NT2/D1 (cell line): Measurements from ENCODE around the gene REX1BD.
A peak's percentile ranks its signal among the peaks of the same experiment; 100 is the strongest.

Source experiments
- SUZ12 ChIP-seq: IDR thresholded peaks from 2 replicates; pipeline ENCODE4 v1.6.1; 2011; ENCODE audit not compliant: insufficient read length, insufficient read depth; ENCODE audit errors: extremely low read depth
- YY1 ChIP-seq: IDR thresholded peaks from 2 replicates; pipeline ENCODE4 v1.6.1; 2011; ENCODE audit not compliant: insufficient read length, insufficient read depth
- ZNF274 ChIP-seq: IDR thresholded peaks from 2 replicates; pipeline ENCODE4 v1.6.1; 2011; ENCODE audit warnings: mild to moderate bottlenecking, low read depth, low read length

DNA sequence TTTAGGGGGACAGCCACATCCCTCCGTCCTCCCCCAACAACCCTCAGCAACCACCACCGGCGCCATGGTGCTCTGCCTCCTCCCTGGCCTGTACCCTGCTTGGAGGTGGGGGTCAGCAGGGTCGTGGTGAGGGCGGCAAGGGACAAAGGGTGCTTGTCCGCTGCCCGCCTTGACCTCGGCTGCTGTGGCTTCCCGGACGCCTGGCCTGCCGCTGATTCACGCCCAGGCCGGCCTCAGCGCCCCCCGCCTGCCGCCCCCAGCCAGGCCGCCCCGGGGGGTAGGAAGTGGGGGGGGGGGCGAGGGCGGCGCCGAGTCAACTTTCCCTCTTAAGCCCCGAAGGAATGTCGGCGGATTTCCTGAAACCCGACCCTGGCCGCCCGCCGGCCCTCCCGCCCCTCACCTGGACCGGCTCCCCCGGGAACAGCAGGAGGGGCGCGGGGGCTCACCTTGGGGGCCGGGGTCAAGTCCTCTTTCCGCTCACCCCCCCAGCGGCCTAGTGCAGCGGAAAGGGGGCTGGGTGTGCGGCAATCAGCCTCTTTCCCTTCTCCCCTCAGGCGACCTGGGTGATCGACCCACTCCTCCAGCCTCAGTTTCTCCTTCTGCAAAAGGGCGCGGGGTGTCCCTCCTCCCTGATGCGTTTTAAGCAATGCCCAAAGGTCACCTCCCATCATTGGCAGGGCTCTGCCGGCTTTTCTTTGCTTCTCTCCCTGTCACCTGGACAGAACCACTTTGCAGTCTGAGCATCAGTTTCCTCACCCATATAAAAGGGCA lies 22.1 kb downstream of the REX1BD start:
- TF ChIP-seq SUZ12 (peak; percentile 9), YY1 (no peak), ZNF274 (no peak)
